Measurements from ENCODE around the gene SLC25A6.
A peak's percentile ranks its signal among the peaks of the same experiment; 100 is the strongest.
"Not testable (repeated sequence)": the region's sequence is repeated elsewhere in the genome, so short reads cannot be mapped to it uniquely, and the experiment has no call there.

SLC25A6 gene

DNA sequence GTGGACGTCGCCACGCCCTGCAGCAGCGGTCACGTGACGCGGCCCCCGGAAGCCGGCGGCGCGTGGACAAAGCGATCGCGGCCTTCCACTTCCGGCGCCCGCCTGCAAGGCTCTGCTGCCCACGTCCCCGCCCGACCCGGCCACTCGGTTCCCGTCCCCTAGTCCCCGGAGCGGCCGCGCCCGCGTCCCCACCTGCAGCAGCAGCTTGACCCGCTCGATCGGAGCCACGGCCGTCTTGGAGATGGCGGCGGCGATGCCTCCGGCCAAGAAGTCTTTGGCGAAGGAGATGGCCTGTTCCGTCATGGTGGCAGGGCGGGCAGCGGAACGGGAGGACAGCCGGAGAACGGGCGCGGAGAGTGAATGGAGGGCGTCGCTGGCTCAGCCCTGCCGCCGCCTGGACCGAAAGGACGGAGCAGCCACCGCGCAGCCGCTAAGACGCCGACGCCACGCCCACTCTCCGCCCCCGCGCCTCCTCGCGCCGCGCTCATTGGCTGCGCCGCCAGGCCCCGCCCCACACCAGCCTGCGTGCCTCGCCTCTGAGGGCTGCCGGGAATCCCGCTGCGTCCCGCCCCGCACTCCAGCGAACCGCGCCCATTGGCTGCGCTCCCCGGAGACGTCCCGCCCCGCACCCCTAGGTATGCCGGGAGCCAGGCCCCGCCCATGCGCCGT, at the start of gene SLC25A6:
Gene SLC25A6 (minus strand): TSS at position 407 of the 669 bp plus-strand sequence. CDS start 104 bp downstream, at position 303.
- Mint-ChIP-seq H3K4me3 (peak within 1 kb of the TSS; percentile 91 to 97), H3K9me3 (no peaks in the 10 kb centered on the region), H3K36me3 (peaks cover 60 to 77% of the 10 kb centered on the region in 2 donors), H3K27me3 (no peaks in the 10 kb centered on the region), H3K27ac (peak within 1 kb of the TSS; percentile 99), H3K4me1 (peaks cover 44 to 75% of the 10 kb centered on the region in 2 donors)
- peak; percentile 95 to 97 for ATAC-seq (replicated peaks)
- peak; percentile 99 for DNase-seq

GRCh38 chrX:1440506-1440905, 48.6 kb upstream of the SLC25A6 start:
- H3K9me3 Mint-ChIP-seq: peaks cover 14 to 15% of the 10 kb centered on the region in 2 donors
- peaks cover 4 to 11% of the 10 kb centered on the region in 2 donors for H3K4me1 Mint-ChIP-seq
- H3K27ac Mint-ChIP-seq: no peak overlapping the region
- H3K27me3 Mint-ChIP-seq: no peaks in the 10 kb centered on the region
- DNase-seq (no peak), ATAC-seq (replicated peaks) (no peak)
- H3K4me3 Mint-ChIP-seq: no peak overlapping the region
- peaks cover 61 to 77% of the 10 kb centered on the region in 2 donors for H3K36me3 Mint-ChIP-seq

GRCh38 chrX:1435241-1435895, 43.5 kb upstream of the SLC25A6 start:
- H3K36me3 Mint-ChIP-seq: peaks cover 50 to 70% of the 10 kb centered on the region in 2 donors
- no peaks in the 10 kb centered on the region for H3K4me1 Mint-ChIP-seq
- H3K27me3 Mint-ChIP-seq: no peaks in the 10 kb centered on the region
- ATAC-seq (replicated peaks) (no peak), DNase-seq (no peak)
- H3K9me3 Mint-ChIP-seq: no peaks in the 10 kb centered on the region
- H3K4me3 Mint-ChIP-seq: no peak overlapping the region
- H3K27ac Mint-ChIP-seq: no peak overlapping the region

- no peaks in the 10 kb centered on the region for H3K4me1 Mint-ChIP-seq
- no peak for ATAC-seq (replicated peaks)
- no peak for DNase-seq
- no peak overlapping the region for H3K27ac Mint-ChIP-seq
- H3K9me3 Mint-ChIP-seq: no peaks in the 10 kb centered on the region
- H3K27me3 Mint-ChIP-seq: no peaks in the 10 kb centered on the region
- no peak overlapping the region for H3K4me3 Mint-ChIP-seq
- peaks cover 54 to 68% of the 10 kb centered on the region in 2 donors for H3K36me3 Mint-ChIP-seq
Measured at GRCh38 chrX:1434871-1435240, 42.9 kb upstream of the SLC25A6 start.

DNA sequence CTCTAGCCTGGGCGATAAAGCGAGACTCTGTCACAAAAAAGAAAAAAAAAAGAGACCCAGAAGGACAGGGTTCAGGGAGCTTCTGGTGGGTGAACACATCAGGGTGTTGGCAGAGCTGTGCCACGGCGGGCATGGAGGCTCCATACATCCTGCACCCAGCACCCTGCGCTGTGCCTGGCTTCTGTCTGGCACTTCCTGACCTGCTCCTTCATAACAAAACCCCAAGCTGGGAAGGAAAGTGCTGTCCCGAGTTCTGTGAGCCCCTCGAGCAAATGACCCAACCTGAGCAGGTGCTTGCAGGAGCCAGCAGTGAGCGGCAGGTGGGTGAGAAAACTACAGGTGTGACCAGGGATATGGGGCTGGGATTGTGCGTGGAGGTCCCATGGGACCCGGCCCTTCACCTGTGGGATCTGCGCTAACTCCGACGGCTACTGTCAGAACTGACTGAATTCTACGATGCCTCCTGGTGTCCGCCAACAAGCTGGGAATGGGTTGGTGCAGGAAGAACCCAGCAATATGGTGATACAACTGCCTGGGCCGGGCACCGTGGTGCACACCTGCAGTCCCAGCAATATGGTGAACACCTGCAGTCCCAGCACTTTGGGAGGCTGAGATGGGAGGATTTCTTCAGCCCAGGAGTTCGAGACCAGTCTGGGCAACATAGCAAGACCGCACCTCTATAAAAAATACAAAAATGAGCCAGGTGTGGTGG, 41.9 kb upstream of the SLC25A6 start:
- peaks cover 47 to 58% of the 10 kb centered on the region in 2 donors for H3K36me3 Mint-ChIP-seq
- H3K9me3 Mint-ChIP-seq: no peaks in the 10 kb centered on the region
- DNase-seq (no peak), ATAC-seq (replicated peaks) (no peak)
- no peaks in the 10 kb centered on the region for H3K4me1 Mint-ChIP-seq
- no peaks in the 10 kb centered on the region for H3K27me3 Mint-ChIP-seq
- H3K4me3 Mint-ChIP-seq: no peak overlapping the region
- H3K27ac Mint-ChIP-seq: peak overlapping the region; percentile 86

DNA sequence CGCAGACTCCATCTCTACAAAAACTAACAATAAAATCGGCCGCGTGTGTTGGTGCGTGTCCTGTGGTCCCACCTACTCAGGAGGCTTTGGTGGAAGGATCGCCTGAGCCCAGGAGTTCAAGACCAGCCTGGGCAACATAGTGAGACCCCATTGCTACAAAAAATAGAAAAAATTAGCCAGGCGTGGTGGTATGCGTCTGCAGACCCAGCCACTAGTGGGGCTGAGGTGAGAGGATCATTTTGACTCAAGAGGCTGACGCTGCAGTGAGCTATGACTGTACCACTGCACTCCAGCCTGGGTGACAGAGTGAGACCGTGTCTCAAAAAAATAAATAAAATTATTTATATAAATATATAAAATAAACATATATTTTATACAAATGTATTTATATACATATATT, 38.5 kb upstream of the SLC25A6 start:
- Mint-ChIP-seq H3K4me3 (no peak overlapping the region), H3K36me3 (peaks cover 47 to 52% of the 10 kb centered on the region in 2 donors), H3K27me3 (no peaks in the 10 kb centered on the region), H3K9me3 (no peaks in the 10 kb centered on the region), H3K27ac (no peak overlapping the region), H3K4me1 (no peaks in the 10 kb centered on the region)
- DNase-seq: no peak
- ATAC-seq (replicated peaks): peak; percentile 60 to 67

DNA sequence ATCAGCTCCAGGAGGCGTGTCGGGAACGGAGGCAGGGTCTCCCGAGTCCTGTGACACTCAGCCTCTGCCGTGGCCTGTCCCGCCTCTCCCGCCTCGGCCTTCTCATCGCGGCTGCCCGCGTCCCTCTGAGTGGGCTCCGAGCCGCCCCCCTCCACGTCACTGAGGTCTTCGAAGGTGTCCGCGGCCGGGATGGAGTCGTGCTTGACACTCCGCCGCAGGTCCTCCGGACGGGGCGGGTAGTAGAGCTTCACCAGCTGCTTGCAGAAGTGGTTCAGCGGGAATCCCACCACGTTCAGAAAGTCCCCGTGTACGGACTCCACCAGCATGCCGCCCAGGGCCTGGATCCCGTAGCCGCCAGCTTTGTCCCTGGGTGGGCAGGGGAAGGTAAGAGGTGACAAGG, 35.8 kb upstream of the SLC25A6 start:
- H3K27ac Mint-ChIP-seq: no peak overlapping the region
- ATAC-seq (replicated peaks): no peak
- peaks cover 0 to 7% of the 10 kb centered on the region in 2 donors for H3K4me1 Mint-ChIP-seq
- DNase-seq: no peak
- peaks cover 62 to 64% of the 10 kb centered on the region in 2 donors for H3K36me3 Mint-ChIP-seq
- H3K27me3 Mint-ChIP-seq: no peaks in the 10 kb centered on the region
- no peak overlapping the region for H3K4me3 Mint-ChIP-seq
- H3K9me3 Mint-ChIP-seq: peaks cover 16 to 19% of the 10 kb centered on the region in 2 donors

DNA sequence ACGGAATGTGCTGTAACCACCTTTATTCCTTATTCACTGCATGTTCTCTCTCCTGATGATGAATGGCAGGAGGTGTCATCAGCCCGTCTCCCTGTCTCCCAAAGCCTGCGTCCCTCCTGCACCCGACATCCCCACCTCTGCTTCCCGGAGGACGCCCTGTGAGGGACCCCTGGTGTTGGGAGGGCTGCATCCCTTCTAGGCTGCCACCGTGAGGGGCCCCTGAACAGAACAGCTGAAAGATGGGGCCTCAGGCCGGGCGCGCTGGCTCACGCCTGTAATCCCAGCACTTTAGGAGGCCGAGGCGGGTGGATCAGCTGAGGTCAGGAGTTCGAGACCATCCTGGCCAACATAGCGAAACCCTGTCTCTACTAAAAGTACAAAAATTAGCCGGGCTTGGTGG, 34.4 kb upstream of the SLC25A6 start:
- peaks cover 67% of the 10 kb centered on the region in 2 donors for H3K36me3 Mint-ChIP-seq
- DNase-seq; H3K4me3 Mint-ChIP-seq; H3K27ac Mint-ChIP-seq; ATAC-seq (replicated peaks); H3K27me3 Mint-ChIP-seq; H3K4me1 Mint-ChIP-seq: not testable (repeated sequence)
- peaks cover 19% of the 10 kb centered on the region in 2 donors for H3K9me3 Mint-ChIP-seq

- Mint-ChIP-seq H3K4me1 (peaks cover 2 to 7% of the 10 kb centered on the region in 2 donors), H3K36me3 (peaks cover 71 to 72% of the 10 kb centered on the region in 2 donors), H3K4me3 (no peak overlapping the region), H3K9me3 (peaks cover 19% of the 10 kb centered on the region in 2 donors), H3K27me3 (no peaks in the 10 kb centered on the region), H3K27ac (no peak overlapping the region)
- no peak for DNase-seq
- no peak for ATAC-seq (replicated peaks)
Measured at GRCh38 chrX:1425381-1425780, 33.5 kb upstream of the SLC25A6 start.

DNA sequence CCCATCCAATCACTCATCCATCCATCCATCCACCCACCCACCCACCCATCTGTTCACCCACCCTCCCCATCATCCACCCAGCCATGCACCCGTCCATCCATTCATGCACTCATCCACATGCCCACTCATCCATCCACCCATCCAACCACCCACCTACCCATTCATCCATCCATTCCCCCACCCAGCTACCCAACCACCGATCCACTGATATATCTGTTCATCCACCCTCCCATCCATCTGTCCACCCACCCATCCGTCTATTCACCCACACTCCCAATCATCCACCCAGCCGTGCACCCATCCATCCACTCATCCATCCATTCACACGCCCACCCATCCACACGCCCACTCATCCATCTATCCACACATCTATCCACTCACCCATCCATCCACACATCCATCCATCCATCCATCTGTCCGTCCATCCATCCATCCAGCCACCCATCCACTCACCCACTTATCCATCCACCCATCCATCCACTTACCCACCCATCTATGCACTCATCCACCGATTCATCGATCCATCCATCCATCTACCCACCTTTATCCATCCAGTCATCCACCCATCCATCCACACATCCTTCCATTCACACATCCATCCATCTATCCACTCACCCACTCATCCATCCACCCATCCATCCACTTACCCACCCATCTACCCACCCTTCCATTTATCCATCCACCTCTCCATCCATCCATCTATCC, 32.4 kb upstream of the SLC25A6 start:
- H3K27me3 Mint-ChIP-seq: no peaks in the 10 kb centered on the region

DNA sequence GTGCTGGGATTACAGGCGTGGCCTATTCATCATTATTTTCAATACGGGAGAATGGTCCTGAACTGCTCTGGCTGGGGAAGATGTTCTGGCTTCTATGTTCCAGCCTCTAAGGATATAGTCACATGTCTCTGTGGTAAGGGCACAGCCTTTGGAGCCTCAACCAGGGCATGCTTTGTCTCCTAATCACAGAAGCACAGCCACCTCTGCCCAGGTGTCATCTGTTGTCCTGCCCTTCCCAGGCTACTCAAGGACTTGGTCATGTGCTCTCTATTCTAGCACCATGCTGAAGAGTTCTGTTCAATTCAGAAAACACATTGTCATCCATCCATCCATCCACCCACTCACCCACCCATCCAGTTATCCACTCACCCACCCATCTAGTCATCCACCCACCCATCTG, 31.3 kb upstream of the SLC25A6 start:
- no peak for ATAC-seq (replicated peaks)
- no peaks in the 10 kb centered on the region for H3K27me3 Mint-ChIP-seq
- H3K4me1 Mint-ChIP-seq: peaks cover 7 to 11% of the 10 kb centered on the region in 2 donors
- peaks cover 24 to 25% of the 10 kb centered on the region in 2 donors for H3K9me3 Mint-ChIP-seq
- H3K27ac Mint-ChIP-seq: peak overlapping the region; percentile 34
- DNase-seq: no peak
- H3K36me3 Mint-ChIP-seq: peaks cover 74 to 79% of the 10 kb centered on the region in 2 donors
- H3K4me3 Mint-ChIP-seq: peak overlapping the region in 1 of 2 donors; percentile 51

More for the DNA sequence above, 32.4 kb upstream of the SLC25A6 start:
- ATAC-seq (replicated peaks): no peak
- peaks cover 74 to 79% of the 10 kb centered on the region in 2 donors for H3K36me3 Mint-ChIP-seq
- DNase-seq: no peak
- H3K4me1 Mint-ChIP-seq: peaks cover 7 to 11% of the 10 kb centered on the region in 2 donors
- peak overlapping the region; percentile 11 for H3K27ac Mint-ChIP-seq
- peaks cover 24 to 25% of the 10 kb centered on the region in 2 donors for H3K9me3 Mint-ChIP-seq
- H3K4me3 Mint-ChIP-seq: peak overlapping the region in 1 of 2 donors; percentile 20

GRCh38 chrX:1422135-1422465, 30.2 kb upstream of the SLC25A6 start:
- peaks cover 24 to 25% of the 10 kb centered on the region in 2 donors for H3K9me3 Mint-ChIP-seq
- ATAC-seq (replicated peaks): no peak
- H3K27ac Mint-ChIP-seq: no peak overlapping the region
- no peak for DNase-seq
- H3K4me3 Mint-ChIP-seq: no peak overlapping the region
- peaks cover 68 to 71% of the 10 kb centered on the region in 2 donors for H3K36me3 Mint-ChIP-seq
- peaks cover 7 to 11% of the 10 kb centered on the region in 2 donors for H3K4me1 Mint-ChIP-seq
- H3K27me3 Mint-ChIP-seq: no peaks in the 10 kb centered on the region

- peaks cover 24 to 25% of the 10 kb centered on the region in 2 donors for H3K9me3 Mint-ChIP-seq
Measured at GRCh38 chrX:1421433-1422134, 29.7 kb upstream of the SLC25A6 start.

More at GRCh38 chrX:1421433-1422134, 29.7 kb upstream of the SLC25A6 start:
- DNase-seq: no peak
- Mint-ChIP-seq H3K27me3 (no peaks in the 10 kb centered on the region), H3K4me1 (peaks cover 7 to 11% of the 10 kb centered on the region in 2 donors), H3K36me3 (peaks cover 64 to 66% of the 10 kb centered on the region in 2 donors), H3K27ac (peak overlapping the region; percentile 65), H3K4me3 (no peak overlapping the region)
- no peak for ATAC-seq (replicated peaks)

All from stimulated activated naive B cell treated with anti-CD40 and anti-IgM and Interleukin-4, amounts not matched to agents 10 μg/mL and 1 μg/mL and 100 μg/mL, for 72 hours (primary cell).